Stimulated activated CD4-positive, alpha-beta T cell treated with anti-CD3 and anti-CD28 coated beads, Interleukin-1b, Interleukin-23, amount 100 ng/mL, for 24 hours (primary cell): ENCODE measurements around the gene CDYL.

ENCODE experiments used
- DNase-seq, 4 experiments: peaks; one replicate each; pipeline ENCODE4 v3.0.0-alpha.2; 2020; ENCODE audit warnings: low read depth in 4 of 4, low spot score in 1 of 4

Gene CDYL

DNA sequence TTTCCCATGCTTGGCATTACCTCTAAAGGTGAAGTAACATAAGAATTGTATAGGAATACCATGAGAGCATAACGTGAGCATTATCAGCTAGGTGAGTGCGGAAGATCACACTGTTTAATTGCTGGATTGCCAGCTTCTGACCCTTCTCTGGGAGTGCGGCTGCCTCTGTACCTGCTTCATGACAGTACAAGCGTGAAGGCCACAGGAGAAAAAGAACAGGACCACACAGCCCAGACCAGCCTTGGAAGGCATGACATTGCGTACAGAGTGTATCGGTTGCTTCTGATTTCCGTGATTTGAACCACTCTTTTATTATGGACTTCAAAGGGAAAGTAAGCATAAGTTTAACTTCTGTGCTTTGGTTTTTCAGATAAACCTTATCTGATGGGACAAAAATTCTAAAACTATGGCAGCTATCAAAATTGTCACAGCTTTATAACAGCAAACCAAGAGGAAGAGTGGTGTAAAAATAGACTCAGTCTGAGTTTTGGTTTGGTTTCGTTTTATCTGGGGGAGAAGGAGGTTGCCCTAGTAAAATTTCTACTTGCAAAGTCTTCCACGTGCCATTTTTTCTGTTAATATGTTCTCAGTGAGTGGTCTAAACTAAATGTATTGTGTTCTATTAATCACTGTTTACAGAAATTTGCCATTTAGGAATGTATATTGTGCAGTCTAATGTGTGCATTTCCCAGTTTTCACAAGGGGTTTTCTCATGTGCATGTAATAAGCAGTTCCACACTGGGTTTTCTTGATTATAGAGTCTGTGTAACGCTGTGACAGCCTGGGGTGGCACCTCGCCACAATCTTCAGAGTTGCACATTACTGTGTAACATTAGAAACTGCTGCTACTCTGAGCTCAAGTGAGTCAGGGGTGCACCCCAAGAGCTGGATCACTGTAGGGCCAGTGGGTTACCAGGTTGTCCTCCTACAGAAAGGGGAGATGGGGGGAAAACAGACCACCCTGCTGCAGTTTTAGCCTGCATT, 130.4 kb downstream of the CDYL start:
- DNase-seq = no peak

DNA sequence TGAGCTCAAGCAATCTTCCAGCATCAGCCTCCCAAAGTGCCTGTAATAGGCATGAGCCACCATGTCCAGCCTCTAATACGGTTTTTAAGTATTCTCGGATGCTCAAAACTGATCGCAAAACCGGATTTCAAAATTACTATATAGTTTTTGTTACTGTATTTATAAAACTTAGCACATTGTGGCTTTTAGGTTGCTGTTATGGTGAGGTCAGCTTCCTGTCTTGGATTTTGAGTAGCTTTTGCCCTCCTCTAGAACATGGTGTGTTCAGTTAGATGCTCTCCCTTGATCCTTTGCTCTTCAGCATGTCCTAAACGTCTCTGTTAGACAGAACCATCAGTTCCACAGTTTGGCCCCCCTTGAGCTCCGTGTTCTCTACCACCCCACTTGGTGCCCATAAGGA, 131.4 kb downstream of the CDYL start:
- DNase-seq = no peak

DNA sequence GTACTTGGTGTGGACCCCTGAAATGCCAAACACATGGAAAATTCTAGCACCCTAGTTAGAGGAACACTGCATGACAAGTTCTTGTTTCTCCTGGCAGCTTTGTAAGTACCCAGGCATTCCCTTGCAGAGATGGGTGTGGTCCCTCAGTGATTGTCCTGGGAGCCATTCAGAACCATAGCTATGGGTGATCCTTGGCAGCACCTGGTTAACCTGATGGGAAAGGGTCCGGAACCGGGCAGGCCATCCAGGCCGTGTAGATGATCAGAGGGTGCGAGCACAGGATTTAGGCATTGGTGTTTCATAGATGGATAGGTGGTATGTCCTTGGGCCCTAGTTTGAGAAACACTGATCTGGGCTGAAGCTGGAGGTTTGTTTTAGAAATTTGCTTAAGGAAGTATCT, 131.9 kb downstream of the CDYL start:
- no peak for DNase-seq

DNA sequence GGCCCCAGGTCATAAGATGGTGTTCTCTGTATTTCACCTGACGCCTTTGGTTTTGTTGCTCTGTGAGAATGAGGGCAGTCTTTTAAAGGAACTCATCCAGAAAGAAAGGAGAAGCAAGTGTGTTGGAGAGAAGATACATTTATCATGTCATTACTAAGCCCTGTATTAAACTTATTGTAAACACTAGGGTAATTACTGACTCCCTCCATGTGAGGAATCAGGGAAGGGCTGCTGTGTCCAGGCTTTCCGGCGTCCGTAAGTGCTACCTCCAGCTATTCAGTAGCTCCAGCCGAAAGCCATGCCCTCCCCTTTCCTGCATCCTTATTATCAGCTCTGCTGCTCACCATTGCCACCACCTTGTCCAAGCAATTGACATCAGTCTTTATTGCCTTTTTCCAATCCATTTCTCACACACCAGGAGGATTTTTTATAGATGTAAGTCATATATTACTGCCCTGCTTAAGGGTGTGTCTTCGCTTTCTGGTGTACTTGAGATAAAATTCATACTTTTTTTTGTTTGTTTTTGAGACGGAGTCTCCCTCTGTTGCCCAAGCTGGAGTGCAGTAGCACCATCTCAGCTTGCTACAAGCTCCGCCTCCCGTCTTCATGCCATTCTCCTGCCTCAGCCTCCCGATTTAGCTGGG, 133.0 kb downstream of the CDYL start:
- DNase-seq = no peak

DNA sequence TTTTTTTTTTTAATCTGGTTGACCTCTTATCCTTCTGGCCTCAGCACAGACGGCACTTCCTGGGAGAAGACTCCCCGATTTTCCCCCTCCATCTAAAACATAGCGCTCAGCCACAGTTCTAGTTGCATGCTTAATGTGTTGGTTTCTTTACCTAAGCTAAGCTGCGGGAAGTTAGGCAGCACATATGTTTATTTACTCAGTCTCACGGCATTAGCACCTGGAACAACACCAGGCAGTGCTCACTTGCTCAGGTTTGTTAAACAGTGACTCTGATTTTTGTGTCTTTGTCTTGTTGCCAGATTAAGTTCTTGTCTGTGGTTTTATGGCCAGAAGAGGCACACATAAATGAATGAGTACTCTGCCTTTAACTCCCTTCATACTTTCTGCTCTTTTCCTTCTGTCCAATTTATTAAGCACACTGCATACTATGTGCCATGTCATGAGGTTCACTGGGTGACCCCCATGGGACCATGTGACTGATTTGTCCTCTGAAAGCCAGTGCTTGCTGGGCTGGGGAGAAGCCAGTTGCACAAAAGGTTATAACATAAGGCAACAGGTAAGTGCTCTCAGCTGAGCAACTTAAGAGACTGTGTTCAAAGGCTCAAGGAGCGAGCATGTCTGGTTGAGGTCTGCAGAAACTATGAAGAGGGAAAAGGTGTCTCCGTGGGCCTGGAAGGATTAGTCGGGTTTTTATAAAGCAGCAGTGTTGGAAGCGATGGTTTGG, 134.0 kb downstream of the CDYL start:
- no peak for DNase-seq

DNA sequence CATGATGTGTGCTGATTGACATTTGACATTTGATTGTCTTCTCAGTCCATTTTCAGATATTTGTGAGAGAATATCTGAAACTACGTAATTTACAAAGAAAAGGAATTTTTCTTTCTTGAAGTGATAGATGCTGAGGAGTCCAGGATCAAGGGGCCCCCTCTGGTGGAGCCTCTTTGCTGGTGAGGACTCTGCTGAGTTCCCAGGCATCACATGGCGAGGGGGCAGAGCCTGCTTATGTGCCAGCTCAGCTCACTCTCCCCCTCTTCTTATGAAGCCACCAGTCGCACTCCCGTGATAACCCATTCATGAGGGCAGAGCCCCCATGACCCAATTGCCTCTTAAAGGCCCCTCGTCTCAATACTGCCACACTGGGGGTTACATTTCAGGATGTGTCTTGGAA, 136.4 kb downstream of the CDYL start:
- DNase-seq = no peak

DNA sequence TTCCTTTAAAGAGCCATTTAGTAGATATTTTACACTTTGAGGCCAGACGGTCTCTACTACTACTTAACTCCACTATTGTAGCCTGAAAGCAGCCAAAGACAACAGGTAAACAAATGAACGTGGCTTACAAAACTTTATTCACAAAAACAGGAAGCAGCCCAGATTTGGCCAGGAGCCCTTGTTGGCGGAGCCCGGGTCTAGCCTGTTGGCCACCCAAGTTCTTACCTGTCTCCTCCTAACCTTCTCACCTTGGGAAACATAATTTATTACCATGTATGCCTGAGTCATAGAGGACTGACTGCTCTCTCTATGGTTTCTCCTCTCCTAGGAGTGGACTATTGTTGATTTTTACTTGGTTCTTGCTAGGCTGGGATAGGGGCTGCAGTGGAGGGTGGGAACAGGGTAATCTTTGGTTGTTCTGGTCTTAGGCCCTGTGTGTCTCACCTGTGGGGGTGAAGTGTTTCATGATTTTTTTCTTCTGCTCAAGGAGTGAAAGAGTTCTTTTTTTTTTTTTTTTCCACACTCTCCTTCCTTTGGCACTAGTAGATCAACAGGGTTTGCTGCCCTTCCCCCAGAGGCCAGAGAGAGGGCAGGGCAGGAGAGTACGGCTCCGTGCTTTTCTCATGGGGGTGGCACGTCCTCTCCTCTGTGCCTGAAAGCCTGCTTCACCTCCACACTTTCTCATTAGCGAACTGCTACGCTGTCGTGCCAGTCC, 137.7 kb downstream of the CDYL start:
- DNase-seq = no peak

DNA sequence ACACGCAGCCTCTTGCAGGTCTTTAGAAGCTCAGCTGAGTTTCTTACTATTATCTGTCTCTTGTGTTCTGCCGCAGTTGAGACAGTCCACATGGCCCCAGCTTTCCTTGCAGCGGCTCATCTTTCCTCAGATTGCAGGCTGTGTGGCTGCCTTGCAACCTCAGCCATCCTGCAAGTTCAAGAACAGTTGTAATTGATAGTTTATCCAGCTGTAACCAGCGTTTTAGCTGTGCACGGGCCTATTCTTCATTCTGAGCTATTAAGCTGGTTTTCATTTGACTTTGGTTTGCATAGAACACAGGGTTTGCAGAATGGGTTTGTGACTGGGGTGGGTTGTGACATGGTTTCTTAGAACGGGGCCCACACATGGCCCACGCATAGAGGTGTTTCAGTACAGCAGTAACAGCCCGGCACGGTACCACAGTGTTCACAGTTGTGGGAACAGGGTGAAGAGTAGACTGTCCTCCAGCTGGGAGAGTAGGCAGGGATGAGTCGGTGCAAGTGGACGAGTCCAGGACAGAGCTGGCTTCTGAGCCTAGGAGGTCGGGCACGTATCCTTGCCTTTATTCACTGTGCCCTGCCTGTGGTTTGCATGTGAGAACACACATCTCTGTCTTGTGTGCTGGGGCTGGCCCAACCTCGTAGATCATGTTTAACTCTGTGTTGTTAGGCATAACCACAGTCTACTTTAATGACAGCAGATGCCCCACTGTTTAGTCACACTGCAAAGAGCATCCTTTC, 138.4 kb downstream of the CDYL start:
- DNase-seq = no peak

DNA sequence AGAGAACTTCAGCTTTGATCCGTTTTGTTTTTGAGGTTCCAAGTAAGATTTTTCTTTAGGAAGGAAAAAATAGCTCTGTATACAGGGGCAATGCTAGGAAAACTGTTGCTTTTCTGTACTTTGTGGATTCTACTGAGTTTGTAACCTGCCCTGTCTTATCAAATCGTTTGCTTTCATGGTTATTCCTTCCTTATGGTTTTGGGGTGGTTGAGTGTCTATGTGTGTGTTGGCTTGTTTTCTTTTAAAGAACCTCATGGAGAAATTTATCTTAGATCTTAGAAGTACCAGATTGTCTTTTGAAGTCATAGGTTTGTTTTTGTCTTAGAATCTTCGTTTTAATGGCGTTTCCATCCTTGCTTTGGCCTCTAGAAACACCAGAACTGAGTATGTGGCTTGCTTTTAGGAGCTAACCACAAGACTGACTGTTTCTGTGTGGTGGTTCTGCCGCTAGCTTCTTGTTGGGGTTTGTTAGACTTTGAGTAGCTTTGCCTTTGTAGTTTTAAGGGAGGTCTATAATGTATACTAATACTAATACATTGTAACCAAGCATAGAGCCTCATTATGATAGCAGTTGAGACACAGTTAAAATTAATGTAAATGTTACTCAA, 140.9 kb downstream of the CDYL start:
- no peak for DNase-seq

DNA sequence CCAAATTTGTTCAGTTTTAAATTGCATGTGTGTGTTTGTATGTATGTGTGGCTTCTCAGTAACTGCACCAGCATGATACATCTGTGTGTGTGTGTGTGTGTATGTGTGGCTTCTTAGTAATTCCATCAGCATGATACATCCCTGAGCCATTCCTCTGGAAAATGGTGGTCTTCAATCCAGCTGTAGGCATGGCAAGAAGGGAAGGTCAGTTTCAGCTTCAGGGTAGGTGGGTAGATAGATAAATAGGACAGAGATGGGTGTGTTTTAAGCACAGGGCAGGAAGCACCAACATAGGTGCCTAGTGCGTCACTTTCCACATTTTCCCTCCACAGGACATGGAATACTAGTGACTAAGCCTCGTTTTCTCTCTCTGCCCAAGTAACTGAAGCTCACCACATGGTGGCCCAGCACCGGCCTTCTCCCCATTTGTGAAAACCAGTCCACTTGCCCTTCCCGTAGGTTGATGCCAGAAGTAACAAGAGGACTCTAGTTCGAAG, 144.8 kb downstream of the CDYL start:
- no peak for DNase-seq

DNA sequence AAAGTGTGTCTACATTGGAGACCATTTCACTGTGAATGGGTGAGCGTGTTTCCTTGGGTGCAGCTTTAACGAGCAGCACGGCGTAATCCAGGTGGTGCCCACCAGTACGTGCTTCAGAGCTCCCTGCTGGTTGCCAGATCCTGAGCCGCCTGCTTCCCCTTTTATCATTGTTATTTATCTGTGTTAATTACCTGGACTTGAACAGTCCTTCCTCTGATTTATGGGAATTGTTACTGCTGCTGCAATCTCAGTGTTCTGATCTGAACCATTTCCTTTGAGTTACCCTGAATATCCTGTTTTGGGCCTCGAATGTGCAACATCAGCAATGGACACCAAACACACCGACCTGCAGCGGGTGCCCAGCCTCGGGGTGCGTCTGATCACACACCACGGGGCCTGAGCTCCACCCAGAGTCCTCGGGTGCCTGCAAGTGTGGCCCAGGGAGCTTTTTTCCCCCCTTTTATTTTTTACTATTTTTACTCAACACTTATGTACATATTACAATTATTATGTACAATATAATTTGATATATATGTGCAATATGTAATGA, 146.4 kb downstream of the CDYL start:
- DNase-seq = no peak

DNA sequence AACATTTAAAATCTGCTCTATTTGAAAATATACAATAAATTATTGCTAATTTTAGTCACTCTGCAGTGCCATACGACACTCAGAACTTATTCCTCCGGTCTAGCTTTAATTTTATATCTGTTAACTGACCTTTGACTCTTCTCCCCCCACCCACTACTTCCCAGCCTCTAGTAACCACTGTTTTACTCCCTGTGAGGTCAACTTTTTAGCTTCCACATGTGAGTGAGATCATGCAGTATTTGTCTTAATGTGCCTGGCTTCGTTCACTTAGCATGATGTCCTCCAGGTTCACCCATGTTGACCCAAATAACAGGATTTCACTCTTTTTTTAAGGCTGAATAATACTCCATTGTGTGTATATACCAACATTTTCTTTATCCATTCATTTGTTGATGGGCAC, 146.9 kb downstream of the CDYL start:
- no peak for DNase-seq

DNA sequence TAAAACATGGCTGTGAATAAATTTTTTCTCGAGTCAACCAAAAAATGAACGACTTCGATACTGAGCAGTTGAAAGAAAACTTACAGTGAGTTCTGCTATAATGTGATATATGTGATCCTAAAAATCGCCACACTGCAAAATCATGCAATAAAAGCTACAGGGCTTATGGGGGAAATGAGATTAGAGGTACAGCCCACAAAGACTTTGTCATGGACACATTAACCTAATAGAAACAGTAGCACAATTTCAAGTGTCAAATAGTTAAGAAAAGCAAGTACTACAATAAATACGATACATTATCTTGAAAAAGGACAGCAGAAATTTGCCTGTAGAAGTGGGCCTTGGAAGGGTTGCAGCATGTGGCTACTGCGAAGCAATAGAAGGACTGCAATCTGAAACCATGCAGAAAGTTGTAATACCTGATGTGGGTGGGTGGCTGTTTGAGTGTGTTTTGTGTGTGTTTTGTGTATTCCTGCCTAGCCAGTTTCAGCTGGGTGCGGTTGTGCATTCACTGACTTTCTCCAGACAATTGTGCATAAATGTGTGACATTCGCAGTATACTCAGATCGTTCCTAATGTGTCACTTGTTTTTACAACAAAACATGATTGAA, 148.6 kb downstream of the CDYL start:
- DNase-seq = no peak

DNA sequence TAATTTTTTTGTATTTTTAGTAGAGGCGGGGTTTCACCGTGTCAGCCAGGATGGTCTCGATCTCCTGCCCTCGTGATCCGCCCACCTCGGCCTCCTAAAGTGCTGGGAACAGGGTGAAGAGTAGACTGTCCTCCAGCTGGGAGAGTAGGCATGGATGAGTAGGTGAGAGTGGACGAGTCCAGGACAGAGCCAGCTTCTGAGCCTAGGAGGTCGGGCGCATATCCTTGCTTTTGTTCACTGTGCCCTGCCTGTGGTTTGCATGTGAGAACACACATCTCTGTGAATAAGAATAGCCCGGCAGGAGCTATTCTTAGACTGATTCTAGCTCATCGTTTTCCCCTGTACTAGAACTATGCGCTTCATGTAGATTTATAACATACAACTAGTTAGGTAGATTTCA, 149.4 kb downstream of the CDYL start:
- no peak for DNase-seq

DNA sequence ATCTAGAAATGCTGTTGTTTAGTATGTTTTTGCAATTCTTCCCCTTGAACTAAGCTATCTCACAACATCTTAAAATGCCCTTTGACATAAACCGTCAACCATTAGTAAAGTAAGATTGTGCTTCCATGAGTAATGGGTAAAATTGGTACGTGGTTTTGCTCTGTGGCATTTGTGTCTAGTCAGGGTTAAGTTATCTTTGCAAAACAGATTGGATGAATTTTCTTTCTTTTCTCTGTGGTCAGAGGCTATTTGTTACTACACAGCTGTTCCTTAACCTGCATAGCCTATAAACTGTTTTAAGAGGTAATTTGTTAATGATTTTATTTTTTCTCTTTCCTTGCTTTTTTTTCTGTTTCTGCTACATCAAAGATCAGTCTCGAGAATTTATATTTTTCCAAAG, 152.2 kb downstream of the CDYL start:
- DNase-seq = no peak

DNA sequence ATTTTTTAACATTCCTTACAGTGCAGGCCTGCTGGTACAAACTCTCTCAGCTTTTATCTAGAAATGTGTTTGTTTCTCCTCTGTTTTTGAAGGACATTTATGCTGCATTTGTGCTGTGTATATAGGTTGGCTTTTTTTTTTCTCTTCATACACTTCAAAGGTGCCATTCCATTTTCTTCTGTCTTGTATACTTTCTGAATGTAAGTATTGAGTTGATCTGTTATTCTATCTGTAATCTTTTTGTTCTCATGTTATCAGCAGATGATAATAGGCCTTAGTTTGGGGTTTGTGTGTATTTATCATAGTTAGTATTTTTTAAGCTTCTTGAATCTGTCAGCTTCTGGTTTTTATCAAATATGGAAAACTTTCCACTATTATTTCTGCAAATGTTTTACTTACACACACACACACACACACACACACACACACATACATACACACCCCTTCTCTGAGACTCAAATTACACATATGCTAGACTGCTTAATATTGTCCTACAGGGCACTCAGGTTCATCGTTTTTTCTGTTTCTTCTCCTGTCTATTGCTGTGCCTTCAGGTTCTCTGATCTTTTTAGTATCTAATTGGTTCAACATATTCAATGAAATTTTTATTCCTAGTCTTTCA, 153.0 kb downstream of the CDYL start:
- no peak for DNase-seq

DNA sequence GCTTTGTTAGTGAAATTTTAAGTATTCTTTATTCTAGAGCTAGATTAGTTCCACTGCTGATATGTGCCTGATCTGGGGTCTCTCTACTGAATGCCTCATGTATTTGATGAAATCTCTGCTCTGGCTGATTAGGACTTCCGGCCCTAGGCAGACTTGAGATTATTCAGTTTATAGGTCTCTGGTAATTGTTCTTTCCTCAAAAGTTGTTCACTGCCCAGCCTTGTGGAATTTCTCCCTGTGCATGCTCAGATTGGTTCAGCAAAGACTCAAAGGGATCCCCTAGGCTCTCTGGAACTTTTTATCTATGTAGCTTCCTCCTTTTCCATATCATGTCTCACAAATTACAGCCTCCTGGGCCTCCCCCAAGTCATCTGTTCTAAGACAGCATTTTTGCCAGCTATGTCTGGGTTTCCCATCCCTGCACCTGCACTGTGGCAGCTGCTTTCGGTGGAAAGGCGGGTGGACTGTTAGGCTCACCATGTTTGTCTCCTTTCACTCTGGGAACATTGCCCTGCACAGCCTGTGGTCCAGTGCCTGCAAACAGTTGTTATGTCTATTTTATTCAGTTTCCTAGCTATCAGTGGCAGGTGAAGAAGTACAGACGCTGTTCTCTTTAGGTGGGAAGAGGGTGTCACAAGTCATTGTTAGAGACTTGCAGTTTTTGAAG, 154.0 kb downstream of the CDYL start:
- no peak for DNase-seq

DNA sequence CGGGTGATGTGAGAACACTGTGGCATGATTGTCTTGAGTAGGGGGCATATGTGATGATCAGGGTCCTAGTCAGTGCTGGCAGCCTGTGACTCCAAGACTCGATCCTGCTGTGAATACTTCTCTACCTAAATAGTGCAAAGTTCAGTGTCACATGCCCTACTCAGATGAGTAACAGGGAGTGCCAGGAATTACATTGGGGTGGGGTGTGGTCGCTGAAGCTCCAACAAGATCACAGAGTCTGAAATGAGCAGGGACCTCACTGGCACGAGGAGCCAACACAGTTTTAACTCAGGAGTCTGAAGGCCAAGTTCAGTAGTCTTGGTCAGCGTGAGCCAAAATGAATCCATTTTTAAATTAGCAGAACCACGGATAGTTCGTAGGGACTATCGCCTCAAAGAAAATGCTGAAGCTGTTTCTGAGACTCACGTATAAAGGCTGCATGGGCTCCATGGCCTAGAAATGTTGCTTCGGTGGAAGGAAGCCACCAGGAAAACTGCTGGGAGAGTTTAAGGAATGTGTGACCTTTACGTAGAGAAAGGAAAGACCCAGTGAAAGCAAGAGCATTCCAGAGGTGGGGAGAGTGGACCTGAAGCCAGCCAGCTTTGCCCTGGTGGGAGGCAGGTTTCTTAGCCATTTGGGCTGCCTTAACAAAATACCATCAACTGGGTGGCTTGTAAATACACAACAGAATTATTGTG, 155.5 kb downstream of the CDYL start:
- DNase-seq = no peak
